ENCODE measurements around the gene SLCO3A1. TPM values are rescaled to one million over a fixed set of nuclear protein-coding genes. Genes with fewer than 3 reads are reported as not detected.

The SLCO3A1 gene
- total and polyA plus RNA-seq, 10 donors, result 7.5 to 79.5 (median 40.7) TPM

DNA sequence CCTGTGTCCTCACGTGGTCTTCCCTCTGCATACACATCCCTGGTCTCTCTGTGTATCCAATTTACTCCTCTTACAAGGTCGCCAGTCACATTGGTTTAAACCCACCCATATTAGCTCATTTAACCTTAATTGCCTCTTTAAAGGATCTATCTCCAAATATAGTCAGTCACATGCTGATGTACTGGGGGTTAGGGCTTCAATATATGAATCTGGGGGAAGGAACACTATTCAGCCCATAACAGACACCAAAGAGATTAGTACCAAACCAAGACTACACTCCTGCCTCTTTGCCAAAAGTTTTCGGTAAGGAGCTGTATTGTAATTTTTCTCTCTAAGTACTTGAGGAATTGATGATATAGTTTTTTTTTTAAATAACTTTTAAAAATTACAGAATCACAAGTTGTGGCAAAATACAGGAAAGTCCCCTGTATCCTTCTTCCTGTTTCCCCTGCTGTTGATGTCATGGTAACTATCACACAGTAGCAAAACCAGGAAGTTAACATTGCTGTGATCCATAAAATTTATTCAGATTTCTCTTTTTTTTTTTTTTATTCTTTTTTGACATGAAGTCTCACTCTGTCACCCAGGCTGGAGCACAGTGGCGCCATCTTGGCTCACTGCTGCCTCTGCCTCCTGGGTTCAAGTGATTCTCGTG lies 67.8 kb downstream of the SLCO3A1 start:
- TF ChIP-seq, protein P1, sequence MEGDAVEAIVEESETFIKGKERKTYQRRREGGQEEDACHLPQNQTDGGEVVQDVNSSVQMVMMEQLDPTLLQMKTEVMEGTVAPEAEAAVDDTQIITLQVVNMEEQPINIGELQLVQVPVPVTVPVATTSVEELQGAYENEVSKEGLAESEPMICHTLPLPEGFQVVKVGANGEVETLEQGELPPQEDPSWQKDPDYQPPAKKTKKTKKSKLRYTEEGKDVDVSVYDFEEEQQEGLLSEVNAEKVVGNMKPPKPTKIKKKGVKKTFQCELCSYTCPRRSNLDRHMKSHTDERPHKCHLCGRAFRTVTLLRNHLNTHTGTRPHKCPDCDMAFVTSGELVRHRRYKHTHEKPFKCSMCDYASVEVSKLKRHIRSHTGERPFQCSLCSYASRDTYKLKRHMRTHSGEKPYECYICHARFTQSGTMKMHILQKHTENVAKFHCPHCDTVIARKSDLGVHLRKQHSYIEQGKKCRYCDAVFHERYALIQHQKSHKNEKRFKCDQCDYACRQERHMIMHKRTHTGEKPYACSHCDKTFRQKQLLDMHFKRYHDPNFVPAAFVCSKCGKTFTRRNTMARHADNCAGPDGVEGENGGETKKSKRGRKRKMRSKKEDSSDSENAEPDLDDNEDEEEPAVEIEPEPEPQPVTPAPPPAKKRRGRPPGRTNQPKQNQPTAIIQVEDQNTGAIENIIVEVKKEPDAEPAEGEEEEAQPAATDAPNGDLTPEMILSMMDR (IDR thresholded peaks at IDR 0.05 in 8 of 11, conservative IDR thresholded peaks at IDR 0.05 in 3 of 11), result no peak
- TF ChIP-seq POLR2A (IDR thresholded peaks at IDR 0.05) (no peak), POLR2AphosphoS5 (IDR thresholded peaks at IDR 0.05) (no peak)

DNA sequence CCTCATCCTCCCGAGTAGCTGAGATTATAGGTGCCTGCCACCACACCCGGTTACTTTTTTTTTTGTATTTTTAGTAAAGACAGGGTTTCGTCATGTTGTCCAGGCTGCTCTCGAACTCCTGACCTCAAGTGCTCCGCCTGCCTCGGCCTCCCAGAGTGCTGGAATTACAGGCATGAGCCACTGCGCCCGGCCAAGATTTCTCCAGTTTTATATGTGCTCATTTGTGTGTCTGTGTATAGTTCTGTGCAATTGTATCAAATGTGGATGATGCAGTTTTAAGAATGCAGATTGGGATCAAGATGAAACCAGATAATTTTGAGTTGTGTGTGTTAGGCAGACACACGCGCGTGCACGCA lies 68.3 kb downstream of the SLCO3A1 start:
- no peak for DNase-seq
- peaks cover 3 to 80% (median 19%) of the 10 kb centered on the region in 6 donors for H3K4me1 ChIP-seq
- H3K9me3 ChIP-seq, result no peaks in the 10 kb centered on the region
- H3K36me3 ChIP-seq, result peaks cover 0 to 8% (median 0%) of the 10 kb centered on the region in 6 donors
- WGBS, 5 donors, result 56 to 77% (median 66%) methylated on average over 12 of the region's 12 CpGs
- intact Hi-C loops (cut with DNase I; ENCODE audit: low total_unique reads), result no loop called here
- H3K27me3 ChIP-seq (replicated peaks in 1 of 7), result no peaks in the 10 kb centered on the region
- H3K4me3 ChIP-seq, result no peak overlapping the region
- H3K27ac ChIP-seq, result peak overlapping the region in 7 of 8 donors; percentile 61 to 83 (median 69)
- peak in 1 of 3 donors; percentile 18 for TF ChIP-seq POLR2AphosphoS5 (IDR thresholded peaks at IDR 0.05)
- TF ChIP-seq, protein P1 (IDR thresholded peaks at IDR 0.05 in 8 of 11, conservative IDR thresholded peaks at IDR 0.05 in 3 of 11), result no peak

More for the DNA sequence above, 67.8 kb downstream of the SLCO3A1 start:
- intact Hi-C loops (cut with DNase I; ENCODE audit: low total_unique reads), result no loop called here
- H3K4me1 ChIP-seq, result peaks cover 3 to 78% (median 19%) of the 10 kb centered on the region in 6 donors
- H3K9me3 ChIP-seq, result no peaks in the 10 kb centered on the region
- no peaks in the 10 kb centered on the region for H3K27me3 ChIP-seq (replicated peaks in 1 of 7)
- DNase-seq, result no peak
- H3K4me3 ChIP-seq, result no peak overlapping the region
- peak overlapping the region in 7 of 8 donors; percentile 61 to 83 (median 69) for H3K27ac ChIP-seq
- WGBS, 5 donors, result 54 to 77% (median 61%) methylated on average over 5 of the region's 5 CpGs
- peaks cover 0 to 13% (median 3%) of the 10 kb centered on the region in 6 donors for H3K36me3 ChIP-seq

DNA sequence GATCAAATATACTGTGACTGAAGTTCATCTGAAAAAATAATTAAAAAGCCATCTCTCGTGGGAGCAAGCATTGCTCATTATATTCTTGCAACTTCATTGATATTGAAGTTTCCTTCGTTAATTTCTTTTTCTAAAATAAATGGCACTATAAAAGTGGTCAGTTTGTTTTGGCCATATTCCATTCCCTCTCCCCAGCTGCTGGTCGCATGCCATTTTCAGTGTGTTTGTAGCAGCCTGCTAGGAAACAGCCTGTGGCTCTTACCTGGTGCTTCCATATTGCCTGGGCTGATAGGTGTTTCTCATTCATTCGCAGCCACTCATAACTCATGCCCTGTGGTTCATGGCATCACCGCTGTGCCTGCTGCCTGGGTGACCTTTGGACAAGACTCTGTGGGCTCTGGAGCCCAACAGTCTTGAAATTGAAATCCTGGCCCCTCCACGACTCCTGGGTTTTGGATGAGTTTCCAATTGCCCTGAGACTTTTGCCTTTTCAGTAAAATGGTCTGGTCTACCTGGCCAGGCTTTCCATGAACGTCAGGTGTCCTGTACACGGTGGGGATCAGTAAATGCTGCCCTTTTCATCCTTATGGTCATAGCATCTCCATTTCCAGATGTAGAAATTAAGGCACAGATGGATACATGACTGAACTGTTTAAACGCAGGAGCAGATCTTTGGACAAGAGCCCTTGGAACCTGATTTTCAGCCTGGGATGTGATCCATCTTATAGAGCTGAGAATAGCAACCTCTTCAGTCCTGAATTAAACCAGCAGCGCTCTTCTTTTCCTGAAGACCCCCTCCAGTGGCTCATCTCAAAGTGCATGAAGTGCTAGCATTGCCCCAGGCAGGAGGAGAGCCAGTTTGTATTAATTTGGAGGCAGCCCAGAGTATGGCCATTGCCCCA lies 69.4 kb downstream of the SLCO3A1 start:
- Histone ChIP-seq H3K4me1 (peaks cover 3 to 86% (median 19%) of the 10 kb centered on the region in 6 donors), H3K27ac (peak overlapping the region in 6 of 8 donors; percentile 9 to 83 (median 70))
- intact Hi-C loops (cut with DNase I; ENCODE audit: low total_unique reads), result no loop called here

More for the DNA sequence above, 69.4 kb downstream of the SLCO3A1 start:
- Histone ChIP-seq H3K27me3 (replicated peaks in 1 of 7) (no peaks in the 10 kb centered on the region), H3K36me3 (no peaks in the 10 kb centered on the region), H3K4me3 (no peak overlapping the region), H3K9me3 (no peaks in the 10 kb centered on the region)
- no peak for DNase-seq
- 71 to 88% (median 79%) methylated on average over 10 of the region's 10 CpGs for WGBS, 5 donors
- TF ChIP-seq POLR2A (IDR thresholded peaks at IDR 0.05) (no peak), POLR2AphosphoS5 (IDR thresholded peaks at IDR 0.05) (no peak)
- TF ChIP-seq, protein P1 (IDR thresholded peaks at IDR 0.05 in 8 of 11, conservative IDR thresholded peaks at IDR 0.05 in 3 of 11), result no peak
